ENCODE results near the gene FBXL16.

DNA sequence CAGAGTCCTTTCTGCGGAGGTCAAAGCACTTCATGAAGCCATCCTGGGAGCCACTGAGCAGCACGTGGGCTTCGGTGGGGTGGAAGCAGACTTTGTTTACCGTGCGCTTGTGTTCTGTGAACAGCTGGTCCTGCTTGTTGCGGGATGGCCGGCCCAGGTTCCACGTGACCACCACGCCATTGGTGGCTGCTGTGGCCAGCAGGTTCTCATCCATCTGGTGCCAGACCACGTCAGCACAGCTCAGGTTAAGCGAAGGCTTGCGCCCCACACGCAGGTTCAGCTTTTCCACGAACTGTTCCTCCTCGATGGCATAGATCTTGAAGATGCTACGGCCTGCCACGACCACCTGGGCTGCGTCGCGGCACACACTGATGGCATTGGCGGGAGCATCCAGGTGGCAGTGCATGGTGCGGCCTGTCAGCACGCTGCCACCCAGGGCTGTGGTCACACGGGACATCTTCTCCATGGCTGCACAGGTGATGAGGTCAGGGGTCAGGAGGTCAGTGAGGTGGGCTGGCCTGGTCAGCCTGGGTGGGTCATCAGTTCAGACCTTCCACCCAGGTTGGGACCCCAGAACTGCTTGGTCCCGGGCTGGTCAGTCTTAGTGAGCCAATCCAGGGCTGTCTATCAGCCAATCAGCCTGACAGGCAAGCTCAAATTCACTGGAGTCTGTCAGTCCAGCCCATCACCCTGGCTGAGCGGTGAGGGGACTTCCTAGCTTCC lies 16.3 kb downstream of the FBXL16 start:
- TF ChIP-seq, protein P1, sequence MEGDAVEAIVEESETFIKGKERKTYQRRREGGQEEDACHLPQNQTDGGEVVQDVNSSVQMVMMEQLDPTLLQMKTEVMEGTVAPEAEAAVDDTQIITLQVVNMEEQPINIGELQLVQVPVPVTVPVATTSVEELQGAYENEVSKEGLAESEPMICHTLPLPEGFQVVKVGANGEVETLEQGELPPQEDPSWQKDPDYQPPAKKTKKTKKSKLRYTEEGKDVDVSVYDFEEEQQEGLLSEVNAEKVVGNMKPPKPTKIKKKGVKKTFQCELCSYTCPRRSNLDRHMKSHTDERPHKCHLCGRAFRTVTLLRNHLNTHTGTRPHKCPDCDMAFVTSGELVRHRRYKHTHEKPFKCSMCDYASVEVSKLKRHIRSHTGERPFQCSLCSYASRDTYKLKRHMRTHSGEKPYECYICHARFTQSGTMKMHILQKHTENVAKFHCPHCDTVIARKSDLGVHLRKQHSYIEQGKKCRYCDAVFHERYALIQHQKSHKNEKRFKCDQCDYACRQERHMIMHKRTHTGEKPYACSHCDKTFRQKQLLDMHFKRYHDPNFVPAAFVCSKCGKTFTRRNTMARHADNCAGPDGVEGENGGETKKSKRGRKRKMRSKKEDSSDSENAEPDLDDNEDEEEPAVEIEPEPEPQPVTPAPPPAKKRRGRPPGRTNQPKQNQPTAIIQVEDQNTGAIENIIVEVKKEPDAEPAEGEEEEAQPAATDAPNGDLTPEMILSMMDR (IDR thresholded peaks at IDR 0.05; ENCODE audit: low read depth, low read length, poor library complexity, severe bottlenecking): no peak
- no peak for TF ChIP-seq EZH2phosphoT487 (IDR thresholded peaks at IDR 0.05; ENCODE audit: borderline replicate concordance, low read length)
